Heart left ventricle (tissue), 16 donors: ENCODE results near the gene SREBF1. TPM values are rescaled to one million over a fixed set of nuclear protein-coding genes. Genes with fewer than 3 reads are reported as not detected.
A peak's percentile ranks its signal among the peaks of the same experiment; 100 is the strongest.

Source experiments
- ATAC-seq, 4 donors: fragments of 200-7000 bp; cut with Tn5 transposase; one replicate each; pipeline ENCODE4 v1.9.1; 2020 to 2022; ENCODE audit warnings: moderate library complexity in 4 of 4, mild to moderate bottlenecking in 3 of 4, moderate number of reproducible peaks in 1 of 4
- DNase-seq, 5 donors: peaks; one replicate each; pipeline ENCODE4 v3.0.0-alpha.2; 2020
- H3K27ac ChIP-seq, 12 donors: fragments of 200-600 bp; sonication (generic) in 4 of 12; one replicate each; pipeline versions ENCODE4 v1.5.0 to v1.8.0; 2016 to 2022; ENCODE audit warnings: mild to moderate bottlenecking in 2 of 12
- H3K27me3 ChIP-seq, 9 donors: fragments of 200-600 bp; sonication (generic) in 2 of 9; one replicate each; pipeline versions ENCODE4 v1.5.1 to v1.8.0; 2016 to 2022; ENCODE audit warnings: mild to moderate bottlenecking in 3 of 9
- H3K36me3 ChIP-seq, 9 donors: fragments of 200-600 bp; sonication (generic) in 2 of 9; one replicate each; pipeline versions ENCODE4 v1.5.0 to v1.8.0; 2018 to 2022; ENCODE audit warnings: mild to moderate bottlenecking in 2 of 9
- H3K4me1 ChIP-seq, 12 donors: fragments of 200-600 bp; sonication (generic) in 4 of 12; one replicate each; pipeline versions ENCODE4 v1.5.0 to v1.8.0; 2016 to 2022; ENCODE audit warnings: mild to moderate bottlenecking in 3 of 12
- H3K4me3 ChIP-seq, 12 donors: fragments of 200-600 bp; sonication (generic) in 4 of 12; one replicate each; pipeline versions ENCODE4 v1.5.0 to v1.8.0; 2017 to 2022; ENCODE audit warnings: mild to moderate bottlenecking in 9 of 12, moderate library complexity in 4 of 12
- H3K9me3 ChIP-seq, 12 donors: fragments of 200-600 bp; sonication (generic) in 4 of 12; one replicate each; pipeline versions ENCODE4 v1.5.0 to v1.8.0; 2016 to 2022; ENCODE audit warnings: mild to moderate bottlenecking in 1 of 12
- CTCF ChIP-seq, 12 donors: fragments of 200-600 bp; sonication (generic) in 4 of 12; IDR thresholded peaks; one replicate each; pipeline versions ENCODE4 v1.5.0 to v1.8.0; 2018 to 2022; ENCODE audit warnings: antibody characterized with exemption in 12 of 12, mild to moderate bottlenecking in 5 of 12
- POLR2A ChIP-seq, 2 donors: fragments of 450-650 bp; IDR thresholded peaks; one replicate each; pipeline ENCODE4 v1.6.1; 2017; ENCODE audit warnings: antibody characterized with exemption in 2 of 2, mild to moderate bottlenecking in 2 of 2, moderate library complexity in 2 of 2
- WGBS, 4 donors: extraction: QIAGEN DNeasy Blood & Tissue Kit in 2 of 4; methylation state at CpG; one replicate each; pipeline versions ENCODE4 v1.1.5 to v1.1.7; 2013 to 2018; 5-methylcytosine and 5-hydroxymethylcytosine counted together
- intact Hi-C, 10 donors: fragments of 100-400 bp; cut with DNase I; formaldehyde crosslinking; loops; one replicate each; pipeline versions ENCODE4 v1.11.1 to v1.14.2; 2022
- polyA plus RNA-seq, 2 donors: library from polyadenylated mRNA; stranded (reverse); fragments of 200-250 nt; gene quantifications; one replicate each; pipeline ENCODE4 v1.2.3, GENCODE V29; 2013
- total RNA-seq, 9 donors: library from RNA; depleted of rRNA in 2 of 9; stranded (reverse); fragments of >200 nt in 2 of 9; fragmentation: NEBNext Ultra II Directional in 3 of 9; extraction: Animal tissue kit (Norgen Biotek cat#: 25700) in 3 of 9; gene quantifications; one replicate each; pipeline versions ENCODE4 v1.1.0 to v1.2.4, GENCODE V29; 2016 to 2023
- donor health status: ischemic (EF 13 %, LVEDD 7.1; RV severe dilation, severe dysfunction).
- donor health status: healthy with polysubstance abuse.
- donor health status: DM: no; HTN: yes; CAD: no.
- donor health status: DM: no; HTN: no; CAD: no.
- donor health status: ischemic (EF 25% LVEDD 6.9; RV normal size, moderate dysfunction).
- donor health status: ischemic (EF 25% LVEDD 5.7; RV mildly dilated, moderate dysfunction).
- donor health status: healthy.
- donor health status: DM: yes; HTN: yes; CAD: no.
- donor health status: ischemic (EF 35%, LVEDD 5.7; RV mildly dilated, moderate dysfunction).
- donor health status: nonischemic (EF 11% LVEDD 7.7; RV severe dilation, severe dysfunction).
- donor health status: DM: yes; HTN: yes; CAD: no.
- donor health status: PGD.
- donor health status: ischemic (EF 29% LVEDD 5.4; RV normal size, mild dysfunction).
- donor health status: nonischemic (EF 23%, LVEDD 6.1; RV moderate dilation, normal function).

The SREBF1 gene
- total and polyA plus RNA-seq, 11 donors = 12.8 to 55.2 (median 21.4) TPM

GRCh38 chr17:17789410-17789809 is 47.4 kb downstream of the SREBF1 start:
- H3K4me1 ChIP-seq = peaks cover 17 to 76% (median 64%) of the 10 kb centered on the region in 12 donors
- H3K4me3 ChIP-seq = no peak overlapping the region
- DNase-seq (no peak), ATAC-seq (no peak)
- H3K36me3 ChIP-seq = peaks cover 0 to 14% (median 6%) of the 10 kb centered on the region in 9 donors
- TF ChIP-seq CTCF (IDR thresholded peaks at IDR 0.05) (no peak), POLR2A (IDR thresholded peaks at IDR 0.05) (no peak)
- H3K9me3 ChIP-seq = no peaks in the 10 kb centered on the region
- WGBS, 4 donors = 87 to 95% (median 93%) methylated on average over 6 of the region's 6 CpGs
- H3K27ac ChIP-seq = no peak overlapping the region
- intact Hi-C loops = loop anchor here in 3 of 10 donors (5.0 to 10.0 kb wide), 3 partner anchors 55 to 107 kb away; partner anchors contain the start of gene RAI1 (in 2 of the 3)
- H3K27me3 ChIP-seq = no peaks in the 10 kb centered on the region

DNA sequence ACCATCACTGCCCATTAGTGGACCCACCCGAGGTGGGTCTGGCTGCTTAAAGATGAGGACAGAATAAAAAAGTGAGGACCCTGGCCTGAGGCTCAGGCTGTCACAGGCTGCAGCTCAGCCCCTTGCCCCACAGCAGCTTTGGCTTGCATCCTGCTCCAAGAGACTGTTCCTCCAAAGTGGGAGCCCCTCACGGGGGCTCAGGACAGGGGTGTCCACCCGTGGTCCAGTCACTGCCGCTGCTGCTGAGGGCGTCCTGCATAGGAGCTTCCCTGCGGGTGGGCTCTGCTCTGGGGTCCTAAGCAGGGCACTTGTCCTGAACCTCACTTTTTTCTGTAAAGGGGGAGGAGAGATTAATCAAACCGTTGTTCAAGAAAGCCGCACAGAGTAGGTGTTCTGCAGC is 47.8 kb downstream of the SREBF1 start:
- Histone ChIP-seq H3K4me1 (peaks cover 21 to 80% (median 66%) of the 10 kb centered on the region in 12 donors), H3K4me3 (no peak overlapping the region), H3K36me3 (peaks cover 0 to 9% (median 2%) of the 10 kb centered on the region in 9 donors), H3K27ac (no peak overlapping the region), H3K27me3 (no peaks in the 10 kb centered on the region), H3K9me3 (no peaks in the 10 kb centered on the region)
- no peak for ATAC-seq
- no peak for DNase-seq
- intact Hi-C loops = loop anchor here in 3 of 10 donors (5.0 to 10.0 kb wide), 3 partner anchors 54 to 107 kb away; partner anchors contain the start of gene RAI1 (in 2 of the 3)
- 89 to 92% (median 91%) methylated on average over 7 to 8 of the region's 8 CpGs for WGBS, 4 donors
- no peak for TF ChIP-seq POLR2A (IDR thresholded peaks at IDR 0.05)
- TF ChIP-seq CTCF (IDR thresholded peaks at IDR 0.05) = no peak

DNA sequence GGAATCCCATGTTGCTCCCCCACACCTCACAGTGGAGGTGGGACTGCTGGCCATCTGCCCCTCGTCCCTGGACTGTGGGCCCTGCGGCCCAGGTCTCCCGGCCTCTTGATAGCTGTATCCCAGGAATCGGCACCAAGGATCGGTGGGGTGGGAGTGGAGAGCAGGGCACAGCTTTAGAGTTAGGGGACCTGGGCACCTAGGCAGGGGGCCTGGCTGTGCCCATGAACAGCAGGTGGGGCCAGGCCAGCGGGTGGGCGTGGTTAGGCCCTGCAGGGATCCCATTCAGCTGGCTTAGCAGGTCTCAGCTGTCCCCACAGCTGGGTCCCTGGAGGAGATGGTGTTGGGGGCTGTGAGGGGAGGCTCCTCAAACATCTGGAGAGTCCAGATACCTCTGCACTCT is 49.2 kb downstream of the SREBF1 start:
- Histone ChIP-seq H3K4me1 (peaks cover 17 to 77% (median 60%) of the 10 kb centered on the region in 12 donors), H3K4me3 (no peak overlapping the region), H3K9me3 (no peaks in the 10 kb centered on the region), H3K36me3 (no peaks in the 10 kb centered on the region), H3K27ac (no peak overlapping the region), H3K27me3 (peaks cover 0 to 6% (median 0%) of the 10 kb centered on the region in 9 donors)
- intact Hi-C loops = loop anchor here in 3 of 10 donors (5.0 to 10.0 kb wide), 3 partner anchors 53 to 105 kb away; partner anchors contain the start of gene RAI1 (in 2 of the 3)
- 91 to 100% (median 94%) methylated on average over 3 to 7 of the region's 7 CpGs for WGBS, 4 donors
- TF ChIP-seq POLR2A (IDR thresholded peaks at IDR 0.05) = no peak
- TF ChIP-seq CTCF (IDR thresholded peaks at IDR 0.05) = no peak
- ATAC-seq = no peak
- DNase-seq = no peak

DNA sequence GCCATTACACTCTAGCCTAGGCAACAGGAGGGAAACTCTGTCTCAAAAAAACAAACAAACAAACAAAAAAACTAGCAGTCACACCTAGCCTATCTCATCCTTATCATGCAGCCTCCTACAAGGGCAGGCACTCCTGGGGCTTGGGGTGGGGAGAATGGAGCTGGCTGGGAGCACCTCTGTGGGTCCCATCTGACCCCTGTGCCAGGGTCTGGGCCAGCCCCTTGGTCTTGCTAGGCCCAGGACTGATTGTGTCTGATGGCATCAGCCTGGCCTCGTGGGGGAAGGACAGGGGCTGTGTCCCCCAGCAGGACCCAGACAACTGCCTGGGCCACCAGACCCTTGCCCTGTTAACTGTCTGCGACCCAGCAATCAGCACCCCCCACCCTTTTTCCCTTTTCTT is 49.8 kb downstream of the SREBF1 start:
- H3K27me3 ChIP-seq = peaks cover 0 to 10% (median 0%) of the 10 kb centered on the region in 9 donors
- ATAC-seq (no peak), DNase-seq (no peak)
- peaks cover 15 to 73% (median 56%) of the 10 kb centered on the region in 12 donors for H3K4me1 ChIP-seq
- WGBS, 4 donors = 76 to 85% (median 83%) methylated on average over 2 of the region's 2 CpGs
- H3K36me3 ChIP-seq = no peaks in the 10 kb centered on the region
- intact Hi-C loops = loop anchor here in 3 of 10 donors (5.0 to 10.0 kb wide), 3 partner anchors 52 to 105 kb away; partner anchors contain the start of gene RAI1 (in 2 of the 3)
- peak overlapping the region in 1 of 12 donors; percentile 52 for H3K27ac ChIP-seq
- TF ChIP-seq POLR2A (IDR thresholded peaks at IDR 0.05) = no peak
- no peak for TF ChIP-seq CTCF (IDR thresholded peaks at IDR 0.05)
- H3K4me3 ChIP-seq = no peak overlapping the region
- H3K9me3 ChIP-seq = no peaks in the 10 kb centered on the region
